OCI-LY3 (cell line): ENCODE results near the gene MAP2K7.

Experiments used
- CTCF ChIP-seq: fragments of 200-600, 300-600 bp; sonication (generic); IDR thresholded peaks from 2 replicates; pipeline ENCODE4 v1.5.1; 2014; ENCODE audit warnings: antibody characterized with exemption, low read length, low read depth
- EZH2phosphoT487 ChIP-seq: fragments of 200-600 bp; shearing (Covaris generic); IDR thresholded peaks from 2 replicates; pipeline ENCODE4 v1.6.1; 2018; ENCODE audit warnings: antibody characterized with exemption, mixed run types, low read depth

DNA sequence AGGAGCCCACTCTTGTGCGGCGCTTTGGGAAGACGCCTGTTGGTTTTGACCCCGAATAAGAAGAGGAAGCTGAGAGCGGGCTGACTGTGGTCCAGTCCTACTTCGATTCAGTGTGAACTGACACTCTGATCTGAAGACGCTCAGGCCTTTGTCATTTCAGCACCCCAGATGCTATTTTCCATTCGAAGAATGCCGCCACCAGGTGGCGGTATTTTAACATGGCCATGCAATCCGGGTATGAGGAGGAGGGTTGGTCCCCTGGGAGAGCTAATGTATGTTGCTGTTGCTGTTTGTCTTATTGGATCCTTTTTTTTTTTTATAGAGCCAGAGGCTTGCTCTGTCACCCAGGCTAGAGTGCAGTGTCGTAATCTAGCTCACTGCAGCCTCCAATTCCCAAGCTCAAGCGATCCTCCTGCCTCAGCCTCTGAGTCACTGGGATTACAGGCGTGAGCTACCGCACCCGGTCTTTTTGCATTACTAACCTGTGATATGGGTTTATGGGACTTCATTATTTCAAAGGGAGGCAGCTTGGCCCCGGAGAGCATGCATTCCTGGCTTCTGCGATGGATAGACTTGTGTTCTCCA is 40.6 kb downstream of the MAP2K7 start:
- peak; percentile 96 for TF ChIP-seq CTCF
- no peak for TF ChIP-seq EZH2phosphoT487
